Measurements from ENCODE around the gene CAMSAP1.

GRCh38 chr9:135772702-135773493 is 134.4 kb downstream of the CAMSAP1 start:
- TF ChIP-seq CTCF (IDR thresholded peaks at IDR 0.05; ENCODE audit: borderline replicate concordance, extremely low read depth, low read length, poor library complexity, severe bottlenecking) (no peak), EZH2 (IDR thresholded peaks at IDR 0.05; ENCODE audit: borderline replicate concordance, low read depth, low read length, severe bottlenecking) (no peak)
